Measurements from ENCODE around the gene BICC1.

BICC1 gene

GRCh38 chr10:58796242-58796641 lies 283.6 kb downstream of the BICC1 start:
- no peak for DNase-seq (ENCODE audit: low read depth)
- TF ChIP-seq CTCF (IDR thresholded peaks at IDR 0.05; ENCODE audit: insufficient read depth, low read depth, low read length, missing control alignments) = no peak
- no peak overlapping the region for H3K4me3 ChIP-seq (ENCODE audit: low read depth, low read length)

GRCh38 chr10:58796824-58797223 lies 284.2 kb downstream of the BICC1 start:
- TF ChIP-seq CTCF (IDR thresholded peaks at IDR 0.05; ENCODE audit: insufficient read depth, low read depth, low read length, missing control alignments) = no peak
- no peak for DNase-seq (ENCODE audit: low read depth)
- no peak overlapping the region for H3K4me3 ChIP-seq (ENCODE audit: low read depth, low read length)

GRCh38 chr10:58797356-58797755 lies 284.7 kb downstream of the BICC1 start:
- no peak for TF ChIP-seq CTCF (IDR thresholded peaks at IDR 0.05; ENCODE audit: insufficient read depth, low read depth, low read length, missing control alignments)
- H3K4me3 ChIP-seq (ENCODE audit: low read depth, low read length) = no peak overlapping the region
- DNase-seq (ENCODE audit: low read depth) = no peak

- H3K4me3 ChIP-seq (ENCODE audit: low read depth, low read length) = no peak overlapping the region
- TF ChIP-seq CTCF (IDR thresholded peaks at IDR 0.05; ENCODE audit: insufficient read depth, low read depth, low read length, missing control alignments) = no peak
Measured at GRCh38 chr10:58802047-58802446, 289.4 kb downstream of the BICC1 start.

GRCh38 chr10:58806323-58806722 lies 293.7 kb downstream of the BICC1 start:
- no peak overlapping the region for H3K4me3 ChIP-seq (ENCODE audit: low read depth, low read length)
- DNase-seq (ENCODE audit: low read depth) = no peak
- TF ChIP-seq CTCF (IDR thresholded peaks at IDR 0.05; ENCODE audit: insufficient read depth, low read depth, low read length, missing control alignments) = no peak

More at GRCh38 chr10:58802047-58802446, 289.4 kb downstream of the BICC1 start:
- DNase-seq (ENCODE audit: low read depth) = no peak

GRCh38 chr10:58806970-58807628 lies 294.4 kb downstream of the BICC1 start:
- DNase-seq (ENCODE audit: low read depth) = no peak
- no peak for TF ChIP-seq CTCF (IDR thresholded peaks at IDR 0.05; ENCODE audit: insufficient read depth, low read depth, low read length, missing control alignments)
- H3K4me3 ChIP-seq (ENCODE audit: low read depth, low read length) = no peak overlapping the region

GRCh38 chr10:58807629-58808022 lies 295.0 kb downstream of the BICC1 start:
- DNase-seq (ENCODE audit: low read depth) = no peak
- no peak for TF ChIP-seq CTCF (IDR thresholded peaks at IDR 0.05; ENCODE audit: insufficient read depth, low read depth, low read length, missing control alignments)
- H3K4me3 ChIP-seq (ENCODE audit: low read depth, low read length) = no peak overlapping the region
